HG02763 (cell line): ENCODE data around the gene RIC3.
A peak's percentile ranks its signal among the peaks of the same experiment; 100 is the strongest.

Source experiments
- ATAC-seq: cut with Tn5 transposase; IDR thresholded peaks from one replicate; pipeline ENCODE4 v1.9.1; 2021; ENCODE audit warnings: mild to moderate bottlenecking, moderate library complexity; ENCODE audit not compliant: unreplicated experiment

The RIC3 gene, protein sequence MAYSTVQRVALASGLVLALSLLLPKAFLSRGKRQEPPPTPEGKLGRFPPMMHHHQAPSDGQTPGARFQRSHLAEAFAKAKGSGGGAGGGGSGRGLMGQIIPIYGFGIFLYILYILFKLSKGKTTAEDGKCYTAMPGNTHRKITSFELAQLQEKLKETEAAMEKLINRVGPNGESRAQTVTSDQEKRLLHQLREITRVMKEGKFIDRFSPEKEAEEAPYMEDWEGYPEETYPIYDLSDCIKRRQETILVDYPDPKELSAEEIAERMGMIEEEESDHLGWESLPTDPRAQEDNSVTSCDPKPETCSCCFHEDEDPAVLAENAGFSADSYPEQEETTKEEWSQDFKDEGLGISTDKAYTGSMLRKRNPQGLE

GRCh38 chr11:8168485-8169257, at the start of gene RIC3:
TSS of gene RIC3 (minus strand) at chr11:8169025. CDS start at chr11:8168989, 36 bp downstream.
- ATAC-seq, result peak; percentile 61

GRCh38 chr11:8218409-8218808, 49.6 kb upstream of the RIC3 start:
- ATAC-seq, result no peak

DNA sequence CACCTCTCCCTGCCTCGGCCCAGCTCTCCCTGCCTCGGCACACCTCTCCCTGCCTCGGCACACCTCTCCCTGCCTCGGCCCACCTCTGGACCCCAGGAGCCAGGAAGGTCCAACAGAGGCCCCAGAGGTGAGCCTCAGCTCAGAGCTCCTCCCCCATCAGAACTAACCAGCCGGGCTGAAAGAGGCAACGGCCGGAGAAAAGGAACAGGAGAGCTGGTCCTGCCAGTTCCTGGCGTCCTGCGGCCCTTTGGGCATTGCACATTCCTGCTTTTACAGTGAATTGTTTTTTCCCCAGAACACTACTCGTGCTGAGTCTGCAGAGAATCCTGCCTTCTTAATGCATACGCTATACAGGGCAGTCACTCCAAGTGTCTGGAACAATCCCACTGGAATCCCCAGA, 49.1 kb upstream of the RIC3 start:
- ATAC-seq, result no peak

GRCh38 chr11:8217136-8217535, 48.3 kb upstream of the RIC3 start:
- ATAC-seq, result no peak

- no peak for ATAC-seq
Measured at GRCh38 chr11:8213376-8213775, 44.6 kb upstream of the RIC3 start.

DNA sequence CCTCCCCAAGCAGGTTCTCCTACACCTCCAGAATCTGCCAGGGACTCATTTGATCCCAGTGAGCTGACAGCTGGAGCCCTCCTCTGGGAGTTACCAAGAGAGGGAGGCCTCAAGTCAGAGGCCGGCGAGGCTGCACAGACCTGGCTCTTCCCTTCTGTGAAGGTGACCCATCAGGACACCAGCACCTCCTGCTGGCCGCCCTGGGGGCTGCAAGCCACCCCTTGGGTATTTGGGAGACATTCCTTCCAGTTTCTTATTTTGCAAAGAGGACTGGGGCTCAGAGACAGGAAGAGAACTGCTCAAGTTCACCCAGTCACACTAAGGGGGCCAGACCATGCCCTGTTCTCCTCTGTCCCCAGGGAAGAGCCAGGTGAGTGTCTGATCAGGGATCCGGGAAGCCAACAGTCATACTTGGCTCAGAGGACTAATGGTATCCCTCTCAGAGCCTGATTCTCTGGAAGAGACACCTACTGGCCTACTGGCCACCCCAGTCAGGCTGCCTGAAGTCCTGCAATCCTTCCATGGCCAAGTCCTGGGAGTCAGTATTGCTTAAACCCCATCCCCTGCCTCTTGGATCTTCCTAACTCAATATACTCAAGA, 40.5 kb upstream of the RIC3 start:
- ATAC-seq, result no peak

DNA sequence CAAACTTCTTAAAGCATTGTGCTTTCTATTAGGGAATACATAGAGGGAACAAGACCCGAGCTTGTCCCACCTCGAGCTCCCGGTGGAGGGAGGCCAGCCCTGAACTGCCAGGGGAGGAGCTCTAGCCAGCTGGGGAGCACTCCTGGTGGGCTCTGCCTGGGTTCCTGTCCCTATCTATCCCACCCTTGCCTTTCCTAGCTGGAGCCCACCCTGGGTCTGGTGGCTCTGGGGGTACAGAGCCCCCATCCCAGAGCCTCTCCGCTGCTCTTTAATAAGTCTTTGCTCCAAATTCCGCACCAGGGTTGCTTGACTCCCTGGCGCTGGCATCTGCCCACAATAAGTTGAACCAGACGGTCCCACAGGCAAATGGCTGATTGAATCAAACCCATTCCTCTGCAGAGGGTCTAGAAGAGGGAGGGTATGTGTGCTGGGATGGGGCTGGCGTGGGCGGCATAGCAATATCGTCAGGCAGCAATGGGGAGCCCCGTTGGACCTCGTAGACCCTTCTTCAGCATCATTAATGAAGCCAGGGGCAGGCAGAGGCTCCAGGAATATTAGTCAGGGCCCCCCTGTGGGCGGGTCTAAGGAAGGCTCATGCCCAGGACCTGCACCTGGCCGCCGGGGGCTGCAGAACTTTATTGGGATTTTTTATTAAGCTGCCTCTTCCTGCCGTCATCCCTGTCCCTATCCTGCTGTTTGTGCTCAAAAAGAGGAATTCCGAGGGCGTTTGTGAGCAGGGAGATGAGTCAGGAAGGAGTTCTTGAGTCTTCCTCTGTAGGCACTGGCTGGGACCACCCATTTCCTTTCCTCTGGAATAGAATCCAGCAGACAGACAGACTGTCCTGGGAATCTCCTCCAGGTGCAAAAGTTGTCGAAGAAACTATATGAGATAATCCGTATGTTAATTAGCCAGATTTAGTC, 38.5 kb upstream of the RIC3 start:
- ATAC-seq, result no peak

DNA sequence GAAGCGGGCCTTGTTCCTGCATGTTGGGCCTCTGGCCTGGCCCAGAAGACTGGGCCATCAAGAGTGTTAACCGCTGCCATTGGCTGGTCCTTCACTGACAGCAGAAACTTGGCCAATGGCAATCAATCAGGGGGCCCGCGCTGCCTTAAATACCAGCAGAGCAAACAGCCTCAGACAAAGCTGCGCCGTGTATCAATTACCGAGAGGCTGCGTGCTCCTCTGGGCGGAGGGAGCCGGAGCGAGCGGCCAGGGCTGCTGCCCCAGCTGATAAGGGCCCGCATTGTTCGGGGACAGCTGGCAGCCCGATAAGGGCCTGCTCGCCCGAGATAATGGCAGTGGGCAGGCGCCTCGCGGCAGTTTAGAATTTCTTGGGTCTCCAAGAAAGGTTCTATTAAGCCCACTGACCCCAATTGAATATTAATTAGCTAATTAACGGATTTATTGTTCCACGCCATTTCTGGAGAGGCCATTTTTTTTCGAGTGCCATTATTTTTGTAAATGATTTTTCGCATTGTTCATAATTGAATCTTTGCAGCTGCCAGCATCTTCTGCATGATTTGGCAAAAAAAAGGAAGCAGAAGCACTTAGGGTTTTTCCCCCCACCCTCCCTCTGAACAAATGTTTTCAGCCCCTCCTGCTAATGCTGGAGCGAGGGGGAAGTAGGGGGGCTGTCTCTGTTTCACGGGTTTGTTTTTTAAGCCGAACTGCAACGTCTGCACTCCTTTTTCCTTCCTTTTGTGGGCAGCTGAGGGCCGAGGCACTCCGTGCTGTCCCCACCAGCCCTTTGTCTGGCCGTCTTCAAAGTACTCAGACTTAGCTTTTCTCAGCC, 37.6 kb upstream of the RIC3 start:
- ATAC-seq, result no peak

DNA sequence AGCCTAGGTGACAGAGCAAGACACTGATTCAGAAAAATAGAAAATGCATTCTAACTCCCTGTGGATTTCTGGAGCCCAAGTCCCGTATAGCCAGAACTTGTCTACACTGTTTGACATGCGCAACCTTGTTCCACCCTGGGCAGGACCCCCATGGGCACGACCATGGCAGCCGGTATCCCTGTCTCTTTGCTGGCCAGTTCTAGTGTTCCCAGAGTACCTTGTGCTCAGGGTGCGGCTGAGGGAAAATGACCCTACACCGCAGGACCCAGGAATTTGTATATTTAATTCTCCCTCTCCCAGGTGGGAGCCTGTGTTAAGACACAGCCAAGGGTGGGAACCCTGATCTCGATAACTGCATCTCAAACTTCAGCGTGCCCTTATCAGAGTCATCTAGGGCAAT, 36.7 kb upstream of the RIC3 start:
- ATAC-seq, result no peak

GRCh38 chr11:8204596-8204995, 35.8 kb upstream of the RIC3 start:
- no peak for ATAC-seq

GRCh38 chr11:8204025-8204424, 35.2 kb upstream of the RIC3 start:
- no peak for ATAC-seq

GRCh38 chr11:8203414-8203715, 34.5 kb upstream of the RIC3 start:
- no peak for ATAC-seq

- no peak for ATAC-seq
Measured at GRCh38 chr11:8202516-8203413, 33.9 kb upstream of the RIC3 start.

DNA sequence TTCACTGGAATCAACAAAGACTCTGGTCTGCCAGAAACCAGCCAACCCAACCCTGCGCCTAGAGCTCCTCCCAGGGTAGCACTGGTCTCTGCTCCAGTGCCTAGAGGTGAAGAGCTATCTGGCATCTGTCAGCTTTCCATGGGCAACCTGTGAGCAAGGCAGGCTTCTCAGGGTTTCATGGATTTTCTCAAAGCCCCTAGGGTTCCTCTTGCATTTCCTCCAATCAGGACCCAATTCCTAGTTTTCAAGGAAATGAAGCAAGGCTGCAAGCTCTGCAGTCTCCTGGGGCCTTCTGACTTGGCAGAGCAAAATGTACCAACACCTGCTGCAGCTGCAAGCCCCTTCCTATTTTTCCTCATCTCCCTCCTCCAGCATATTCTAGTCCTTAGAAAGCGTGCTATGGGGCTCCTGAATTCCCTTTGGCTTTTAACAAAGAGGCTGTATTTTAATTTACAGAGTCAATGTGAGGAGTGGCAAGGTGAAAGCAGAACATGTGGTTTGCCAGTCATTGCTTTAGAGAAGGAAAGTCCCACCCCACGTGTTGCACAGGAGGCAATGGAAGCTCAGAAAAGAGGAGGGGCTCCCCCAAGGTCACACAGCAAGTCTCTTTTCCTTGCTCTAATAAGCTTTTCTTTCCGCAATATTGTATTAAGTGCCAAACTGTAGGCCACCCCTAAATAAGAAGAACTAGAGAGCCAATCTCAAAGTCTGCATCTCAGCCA, 33.0 kb upstream of the RIC3 start:
- peak; percentile 82 for ATAC-seq

GRCh38 chr11:8199676-8200075, 30.9 kb upstream of the RIC3 start:
- no peak for ATAC-seq

DNA sequence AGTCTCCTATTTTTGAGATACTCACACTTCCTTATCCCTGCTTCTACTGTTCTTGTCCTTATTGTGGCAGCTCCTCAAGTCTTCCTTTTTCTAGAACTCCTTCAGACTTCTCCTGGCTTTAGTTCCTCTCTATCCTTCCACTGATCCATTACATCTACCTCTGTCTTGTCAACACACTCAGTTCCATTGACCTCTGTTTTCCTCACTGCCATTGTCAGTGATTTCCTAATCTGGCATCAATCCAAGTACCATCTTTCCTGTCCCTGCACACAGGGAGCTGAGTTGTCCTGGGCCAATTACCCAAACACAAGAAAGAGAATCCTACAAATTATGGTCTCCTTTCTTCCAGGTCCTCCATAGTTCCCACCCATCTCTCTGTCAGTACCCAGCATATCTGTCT, 27.9 kb upstream of the RIC3 start:
- ATAC-seq, result no peak

GRCh38 chr11:8194956-8195355, 26.1 kb upstream of the RIC3 start:
- ATAC-seq, result no peak

- no peak for ATAC-seq
Measured at GRCh38 chr11:8192896-8193209, 24.0 kb upstream of the RIC3 start.
